A673 (cell line): ENCODE measurements around the gene MRGPRX2. TPM values are rescaled to one million over a fixed set of nuclear protein-coding genes. Genes with fewer than 3 reads are reported as not detected.

Experiments used
- BruUV-seq: library from RNA; stranded (reverse); fragments of 400-500 nt; replicated peaks from 2 replicates; lab custom pipeline; 2021; lab: Mats Ljungman, UMichigan
- CTCF ChIA-PET: fragments of 300-600 bp; sonication (Branson Sonifier 250); formaldehyde crosslinking; loops from one replicate; lab custom pipeline; 2022; ENCODE audit warnings: antibody characterized with exemption; lab: Charles Lee
- POLR2A ChIA-PET: fragments of 300-600 bp; sonication (Branson Sonifier 250); formaldehyde crosslinking; loops from one replicate; lab custom pipeline; 2022; ENCODE audit warnings: antibody characterized with exemption; ENCODE audit not compliant: low non-redundant PET; lab: Charles Lee
- DNase-seq: peaks from one replicate; pipeline ENCODE4 v3.0.0-alpha.2; 2015; ENCODE audit warnings: low spot score
- H3K27ac ChIP-seq: fragments of 200-600 bp; sonication (generic); 2 replicates; pipeline ENCODE4 v1.5.1; 2016; ENCODE audit warnings: mixed run types, low read depth, mild to moderate bottlenecking, mixed read lengths, antibody characterized with exemption, low read length; ENCODE audit not compliant: poor library complexity, severe bottlenecking
- H3K27me3 ChIP-seq: fragments of 200-600 bp; sonication (generic); replicated peaks from 2 replicates; pipeline ENCODE4 v1.6.1; 2017; ENCODE audit warnings: mixed run types, low read depth, mild to moderate bottlenecking, mixed read lengths, antibody characterized with exemption, low read length; ENCODE audit not compliant: insufficient read depth, poor library complexity
- H3K36me3 ChIP-seq: fragments of 200-600 bp; sonication (generic); 2 replicates; pipeline ENCODE4 v1.6.1; 2016; ENCODE audit warnings: mixed run types, mild to moderate bottlenecking, mixed read lengths, antibody characterized with exemption, low read length; ENCODE audit not compliant: insufficient read depth, poor library complexity, severe bottlenecking
- H3K4me1 ChIP-seq: fragments of 200-600 bp; sonication (generic); 2 replicates; pipeline ENCODE4 v1.6.1; 2017; ENCODE audit warnings: mixed run types, mild to moderate bottlenecking, mixed read lengths, antibody characterized with exemption, low read length; ENCODE audit not compliant: insufficient read depth, poor library complexity, severe bottlenecking
- H3K4me3 ChIP-seq: fragments of 200-600 bp; sonication (generic); 2 replicates; pipeline ENCODE4 v1.5.1; 2016; ENCODE audit warnings: low read depth, mixed run types, mild to moderate bottlenecking, mixed read lengths, low read length; ENCODE audit not compliant: poor library complexity, severe bottlenecking
- H3K9me3 ChIP-seq: fragments of 200-600 bp; sonication (generic); 2 replicates; pipeline ENCODE4 v1.6.1; 2016; ENCODE audit warnings: mixed run types, low read depth, mild to moderate bottlenecking, mixed read lengths, antibody characterized with exemption, low read length; ENCODE audit not compliant: poor library complexity, severe bottlenecking
- CTCF ChIP-seq: fragments of 300-800, 200-600 bp; sonication (generic); conservative IDR thresholded peaks from 2 replicates; pipeline ENCODE4 v1.5.1; 2017; ENCODE audit warnings: low read depth, mild to moderate bottlenecking, antibody characterized with exemption, low read length, moderate library complexity, mixed read lengths
- EZH2 ChIP-seq: fragments of 200-600 bp; sonication (generic); IDR thresholded peaks from 2 replicates; pipeline ENCODE4 v1.6.1; 2017; ENCODE audit warnings: borderline replicate concordance, low read depth, mild to moderate bottlenecking, mixed read lengths, antibody characterized with exemption, low read length; ENCODE audit not compliant: poor library complexity, severe bottlenecking
- intact Hi-C: fragments of 100-400 bp; cut with micrococcal nuclease; formaldehyde crosslinking; loops from one replicate; pipeline ENCODE4 v1.10.0; 2022; ENCODE audit not compliant: unreplicated experiment
- total RNA-seq: library from RNA; stranded (reverse); gene quantifications from 2 replicates; pipeline ENCODE4 v1.2.3, GENCODE V29; 2021

The MRGPRX2 gene
- total RNA-seq, 1 experiment from 2014 or later: not detected

GRCh38 chr11:19093976-19094375 is 33.5 kb upstream of the MRGPRX2 start:
- H3K27me3 ChIP-seq: no peaks in the 10 kb centered on the region
- ChIA-PET CTCF (no interaction called here), POLR2A (no interaction called here)
- no peak overlapping the region for H3K27ac ChIP-seq
- H3K9me3 ChIP-seq: no peaks in the 10 kb centered on the region
- H3K4me1 ChIP-seq: no peaks in the 10 kb centered on the region
- no peak overlapping the region for H3K4me3 ChIP-seq
- H3K36me3 ChIP-seq: no peaks in the 10 kb centered on the region
- intact Hi-C loops: no loop called here
- no peak for DNase-seq
- no TSS peak for BruUV-seq
- TF ChIP-seq CTCF: no peak
- no peak for TF ChIP-seq EZH2

DNA sequence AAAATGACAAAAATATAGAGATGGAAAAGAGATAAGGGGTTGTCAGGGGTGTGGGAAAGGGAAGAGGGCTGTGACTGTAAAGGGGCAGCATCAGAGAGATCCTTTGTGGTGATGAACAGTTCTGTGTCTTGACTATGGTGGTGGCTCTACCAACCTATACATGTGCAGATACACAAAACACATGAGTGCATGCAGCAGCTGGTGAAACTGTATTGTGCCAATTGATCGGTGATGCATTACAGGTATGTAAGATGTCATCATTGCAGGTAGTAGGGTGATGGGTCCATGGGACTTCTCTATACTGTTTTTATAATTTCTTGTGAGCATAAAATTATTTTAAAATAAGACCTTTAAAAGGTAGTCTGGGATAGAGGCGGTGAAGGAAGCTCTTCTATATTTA is 32.3 kb upstream of the MRGPRX2 start:
- no peaks in the 10 kb centered on the region for H3K27me3 ChIP-seq
- no peaks in the 10 kb centered on the region for H3K9me3 ChIP-seq
- no peaks in the 10 kb centered on the region for H3K4me1 ChIP-seq
- intact Hi-C loops: no loop called here
- DNase-seq: no peak
- H3K27ac ChIP-seq: no peak overlapping the region
- ChIA-PET CTCF (no interaction called here), POLR2A (no interaction called here)
- TF ChIP-seq EZH2 (no peak), CTCF (no peak)
- H3K36me3 ChIP-seq: no peaks in the 10 kb centered on the region
- BruUV-seq: no TSS peak
- H3K4me3 ChIP-seq: no peak overlapping the region

GRCh38 chr11:19092342-19092741 is 31.8 kb upstream of the MRGPRX2 start:
- BruUV-seq: no TSS peak
- H3K4me3 ChIP-seq: no peak overlapping the region
- CTCF ChIA-PET: no interaction called here

More at GRCh38 chr11:19092342-19092741, 31.8 kb upstream of the MRGPRX2 start:
- intact Hi-C loops: no loop called here
- Histone ChIP-seq H3K27me3 (no peaks in the 10 kb centered on the region), H3K36me3 (no peaks in the 10 kb centered on the region), H3K4me1 (no peaks in the 10 kb centered on the region), H3K9me3 (no peaks in the 10 kb centered on the region), H3K27ac (no peak overlapping the region)
- POLR2A ChIA-PET: no interaction called here
- no peak for DNase-seq
- no peak for TF ChIP-seq EZH2
- no peak for TF ChIP-seq CTCF
